ENCODE measurements around the gene TAF4.
"Not testable (repeated sequence)": the region's sequence is repeated elsewhere in the genome, so short reads cannot be mapped to it uniquely, and the experiment has no call there.

Gene TAF4

DNA sequence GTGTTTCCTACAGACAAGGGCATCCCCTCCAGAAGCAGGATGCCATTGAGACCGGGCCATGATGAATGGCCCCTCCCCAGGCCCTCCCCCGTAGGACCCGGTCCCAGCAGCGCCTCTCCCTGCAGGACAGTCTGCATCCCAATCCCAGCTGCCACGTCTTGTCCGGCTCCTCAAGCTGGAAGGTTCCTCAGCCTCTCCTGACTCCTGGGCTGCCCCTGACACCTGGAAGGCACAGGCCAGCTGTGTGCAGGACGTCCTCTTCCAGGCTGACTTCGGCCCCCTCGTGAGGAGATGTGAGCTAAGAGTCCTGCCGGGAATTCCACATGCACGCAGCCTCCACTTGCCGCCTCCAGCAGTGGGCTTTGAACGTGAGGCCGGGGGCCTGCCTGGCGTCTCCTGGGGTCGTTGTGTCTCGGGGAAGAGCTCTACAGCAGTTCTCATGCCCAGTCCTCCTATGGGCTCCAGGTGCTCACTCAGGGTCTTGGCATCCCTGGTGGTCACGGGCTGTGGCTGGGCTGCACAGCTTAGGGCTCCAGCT is 64.4 kb downstream of the TAF4 start:
- no peak for DNase-seq

DNA sequence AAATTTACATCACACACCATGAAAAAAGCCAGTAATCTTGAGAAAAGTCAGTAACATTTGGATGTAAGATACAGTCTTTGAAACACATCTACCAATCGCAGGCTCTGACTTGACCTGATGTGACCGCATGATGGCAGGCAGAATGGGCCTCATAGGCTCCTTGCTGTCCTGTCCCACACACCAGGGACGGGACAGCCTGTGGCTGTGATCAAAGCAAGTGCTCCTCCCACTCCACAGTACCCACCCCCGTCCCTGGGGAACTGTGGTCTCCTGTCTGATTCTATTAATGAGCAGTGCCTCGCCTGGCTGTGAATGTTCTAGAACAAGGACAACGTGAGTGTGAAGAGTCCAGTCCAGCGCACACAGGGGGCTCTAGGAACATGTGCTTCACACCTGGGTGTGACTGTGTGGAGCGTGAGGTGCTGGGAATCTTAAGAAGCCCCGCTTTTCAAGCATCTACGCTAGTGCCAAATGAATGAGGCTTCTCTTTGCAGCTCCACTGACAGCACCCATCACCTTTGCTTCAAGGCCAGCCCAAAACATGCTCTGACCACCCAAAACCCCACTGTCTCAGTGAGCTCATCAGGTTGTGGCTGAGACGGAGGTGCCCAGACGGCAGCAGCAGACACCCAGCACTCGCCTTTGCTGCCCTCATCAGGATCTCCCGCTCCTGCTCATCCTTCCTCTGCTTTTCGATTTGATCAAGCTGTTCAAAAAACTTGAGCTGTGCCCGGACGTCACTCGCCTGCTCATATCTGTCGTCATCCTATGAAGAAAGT is 67.1 kb downstream of the TAF4 start:
- no peak for DNase-seq

DNA sequence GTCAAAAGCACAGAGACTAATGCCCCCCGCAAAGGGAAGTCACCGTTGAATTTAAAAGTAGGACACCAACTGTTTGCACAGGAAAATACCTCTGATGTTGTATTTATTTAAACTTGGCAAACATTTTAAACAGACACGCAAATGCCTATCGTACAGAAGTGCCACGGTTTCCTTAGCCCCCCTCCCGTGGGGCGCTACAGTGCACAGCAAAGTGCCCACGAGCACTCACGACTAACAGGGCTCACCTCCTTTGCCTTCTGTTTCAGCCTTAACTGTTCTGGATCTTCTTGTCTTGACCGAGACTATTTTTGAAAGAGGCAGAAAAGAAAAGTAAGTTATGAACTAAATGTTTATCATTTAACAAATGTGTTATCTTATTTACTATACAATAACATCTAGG is 67.8 kb downstream of the TAF4 start:
- DNase-seq = no peak

DNA sequence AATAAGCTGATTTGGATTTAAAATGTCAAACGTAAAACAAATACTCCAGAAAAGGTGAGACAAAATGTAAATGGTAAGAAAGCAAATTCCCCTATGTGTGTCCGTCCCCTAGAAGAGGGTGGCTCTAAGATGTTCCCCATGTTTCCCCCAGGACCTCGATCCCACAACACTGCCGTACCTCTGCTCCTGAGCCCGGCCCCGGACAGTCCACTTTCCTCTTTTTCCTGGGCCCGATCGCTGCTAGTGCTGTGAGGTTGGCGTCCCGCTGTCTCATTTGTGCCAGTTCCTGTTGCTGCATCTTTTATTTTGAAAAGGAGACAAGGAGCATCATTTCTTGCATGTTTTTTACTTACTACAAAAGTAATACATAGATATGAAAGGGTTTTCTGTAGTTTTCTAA is 68.3 kb downstream of the TAF4 start:
- DNase-seq = no peak

DNA sequence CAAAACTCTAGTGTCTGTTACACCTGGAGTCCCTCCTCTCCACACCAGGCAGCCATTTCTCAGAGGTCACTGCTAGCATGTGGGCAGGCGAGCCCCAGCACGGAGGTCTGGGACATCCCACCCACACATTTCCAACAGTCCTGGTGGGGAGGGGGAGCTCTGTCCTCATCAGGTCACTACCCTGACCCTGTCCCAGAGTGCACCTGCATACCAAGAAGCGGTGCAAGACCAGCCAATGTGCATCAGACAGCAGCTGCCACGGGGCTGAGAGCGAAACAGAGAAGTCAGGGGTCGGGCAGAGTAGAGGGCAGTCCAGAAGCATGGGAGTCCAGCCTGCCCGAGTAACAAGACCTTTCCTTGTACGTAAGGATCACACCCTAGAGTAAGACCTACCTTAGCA is 71.1 kb downstream of the TAF4 start:
- no peak for DNase-seq

DNA sequence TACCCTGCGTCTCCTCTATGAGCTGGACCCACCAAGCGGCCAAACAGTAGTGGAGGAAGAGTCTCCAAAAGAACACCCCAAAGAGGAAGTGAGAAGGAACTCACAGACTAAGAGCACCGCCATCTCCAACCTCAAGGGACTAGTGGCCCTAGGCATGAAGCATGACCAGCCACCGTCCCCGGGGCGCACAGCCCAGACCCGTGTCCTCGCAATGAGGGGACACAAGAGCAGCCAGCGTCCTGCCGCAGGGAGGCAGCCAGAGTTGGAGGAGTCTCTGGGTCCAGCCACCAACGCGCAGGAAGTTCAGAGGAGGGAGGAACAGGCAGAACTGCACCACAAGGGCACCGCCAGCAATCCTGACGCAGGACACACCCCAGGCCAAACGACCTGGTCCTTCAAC is 72.6 kb downstream of the TAF4 start:
- no peak for DNase-seq

DNA sequence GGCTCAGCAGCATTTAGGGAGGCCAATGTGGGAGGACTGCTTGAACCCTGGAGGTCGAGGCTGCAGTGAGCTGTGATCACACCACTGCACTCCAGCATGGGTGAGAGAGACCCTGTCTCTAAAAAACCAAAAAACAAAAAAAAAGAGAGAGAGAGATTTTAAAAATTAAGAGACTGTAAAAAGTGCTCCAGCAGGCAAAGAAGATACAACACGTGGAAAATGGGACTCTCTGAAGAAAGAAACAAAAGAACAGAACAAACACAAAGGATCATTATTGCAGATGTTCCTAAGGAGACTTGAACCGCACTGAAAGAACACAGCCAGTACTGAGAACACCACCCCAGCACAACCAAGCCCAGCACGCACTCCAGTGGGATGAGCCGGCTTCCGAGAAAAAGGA is 74.2 kb downstream of the TAF4 start:
- peak in 1 of 5 experiments; percentile 10 for DNase-seq

DNA sequence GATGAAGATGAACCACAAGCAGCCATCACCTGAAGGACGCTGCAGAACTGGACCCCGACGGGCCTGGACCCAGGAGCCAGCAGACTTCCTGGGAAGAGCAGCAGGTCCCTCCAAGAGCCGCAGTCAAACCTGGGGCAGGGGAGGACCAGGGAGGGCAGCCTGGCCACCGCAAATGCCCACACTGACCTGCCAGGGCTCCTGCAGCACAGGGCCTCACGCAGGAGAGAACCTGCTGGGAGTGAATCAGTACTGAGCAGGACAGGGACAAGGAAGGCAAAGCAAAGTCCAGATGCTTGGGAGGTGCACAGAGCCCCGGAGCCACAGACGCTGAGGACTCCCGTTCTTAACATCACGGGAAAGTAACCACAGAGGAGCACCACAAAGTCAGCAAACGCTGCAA is 75.2 kb downstream of the TAF4 start:
- DNase-seq = no peak

DNA sequence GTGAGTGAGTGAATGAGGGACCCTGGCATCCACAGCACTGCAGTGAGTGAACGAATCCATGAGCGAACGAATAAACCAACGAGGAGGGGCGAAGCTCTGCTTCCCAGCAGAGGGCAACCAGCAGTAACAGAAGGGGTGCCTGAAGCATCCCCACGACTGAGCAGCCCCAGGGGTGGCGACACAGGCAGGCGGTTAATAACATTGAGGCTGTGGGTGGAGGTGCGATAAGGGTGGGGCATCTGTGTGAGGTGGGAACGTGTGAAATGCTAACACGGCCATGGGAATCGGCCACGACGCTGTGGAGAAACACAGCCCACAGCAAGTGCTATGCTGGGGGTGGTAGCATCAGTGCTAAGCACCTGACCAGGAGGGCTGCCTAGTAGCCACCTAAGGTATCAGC is 75.9 kb downstream of the TAF4 start:
- DNase-seq = peak in 1 of 5 experiments; percentile 12

DNA sequence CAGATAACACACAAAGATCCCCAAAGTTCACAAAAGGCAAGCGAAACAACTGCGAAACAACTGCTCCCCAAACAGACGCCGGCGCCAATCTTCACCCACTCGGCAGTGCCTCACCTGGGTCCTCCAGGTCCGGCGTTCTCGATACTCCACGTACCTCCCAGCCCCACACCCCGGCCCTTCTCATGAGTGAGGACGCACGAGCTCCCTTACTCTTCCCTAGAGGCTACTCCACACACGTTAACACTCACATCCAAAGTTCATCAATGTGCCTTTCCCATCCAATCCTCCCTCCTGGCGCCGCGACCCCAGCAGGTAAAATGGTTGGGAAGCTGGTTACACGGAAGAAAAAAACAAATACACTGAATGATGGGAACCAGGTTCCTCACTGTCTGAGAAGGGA is 77.0 kb downstream of the TAF4 start:
- no peak for DNase-seq

DNA sequence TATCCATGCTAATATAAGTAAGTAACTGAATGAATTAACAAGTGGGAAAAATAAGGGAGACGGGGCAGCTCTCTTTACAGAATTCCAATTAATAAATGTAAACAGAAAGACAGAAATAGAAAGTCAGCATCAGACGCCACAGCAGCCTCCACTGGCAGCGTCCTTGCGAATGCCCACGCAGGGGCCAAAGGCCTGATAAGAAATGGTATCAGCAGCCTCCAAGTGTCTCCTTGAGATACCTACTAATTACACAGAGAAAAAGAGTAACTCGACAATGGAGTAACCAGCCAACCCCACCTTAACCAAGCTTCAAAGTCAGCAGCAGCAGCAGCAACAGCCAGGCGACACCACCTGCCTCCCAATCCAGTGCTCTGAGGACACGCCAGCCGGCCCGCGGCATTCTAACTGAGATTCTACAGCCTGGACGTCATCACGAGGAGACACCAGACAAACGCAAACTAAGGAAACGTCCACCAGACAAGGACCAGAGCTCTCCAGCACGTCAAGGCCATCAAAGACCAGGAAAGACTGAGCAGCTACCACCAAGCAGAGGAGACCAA is 78.8 kb downstream of the TAF4 start:
- no peak for DNase-seq

DNA sequence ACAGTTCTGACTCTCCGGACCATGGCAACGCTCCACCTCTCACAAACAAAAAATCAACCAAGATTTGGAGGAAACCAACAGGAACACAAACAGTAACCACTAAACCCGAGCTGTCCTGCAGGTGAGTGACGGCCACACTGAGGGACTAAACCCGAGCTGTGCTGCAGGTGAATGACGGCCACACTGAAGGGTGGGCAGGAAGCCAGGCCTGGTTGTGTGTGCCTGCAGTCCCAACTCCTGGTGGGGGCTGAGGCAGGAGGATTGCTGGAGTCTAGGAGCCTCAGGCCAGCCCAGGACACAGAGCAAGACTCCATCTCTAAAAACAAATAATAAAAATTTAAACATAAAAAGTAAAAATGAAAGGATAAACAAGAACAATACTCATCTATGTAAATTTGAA is 80.6 kb downstream of the TAF4 start:
- no peak for DNase-seq

DNA sequence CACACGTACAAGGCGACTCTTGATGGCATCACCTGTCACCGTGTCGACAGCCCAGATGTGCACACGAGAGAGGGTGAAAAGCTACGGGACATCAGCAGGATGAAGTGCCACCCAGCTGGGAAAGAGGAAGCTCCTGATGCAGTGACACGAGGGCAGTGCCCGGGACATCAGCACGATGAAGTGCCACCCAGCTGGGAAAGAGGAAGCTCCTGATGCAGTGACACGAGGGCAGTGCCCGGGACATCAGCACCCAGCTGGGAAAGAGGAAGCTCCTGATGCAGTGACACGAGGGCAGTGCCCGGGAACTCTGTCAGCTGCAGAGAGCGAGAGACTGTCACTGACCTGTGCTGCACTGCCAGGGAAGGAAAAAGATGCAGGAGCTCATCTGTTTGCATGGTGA is 81.2 kb downstream of the TAF4 start:
- not testable (repeated sequence) for DNase-seq

DNA sequence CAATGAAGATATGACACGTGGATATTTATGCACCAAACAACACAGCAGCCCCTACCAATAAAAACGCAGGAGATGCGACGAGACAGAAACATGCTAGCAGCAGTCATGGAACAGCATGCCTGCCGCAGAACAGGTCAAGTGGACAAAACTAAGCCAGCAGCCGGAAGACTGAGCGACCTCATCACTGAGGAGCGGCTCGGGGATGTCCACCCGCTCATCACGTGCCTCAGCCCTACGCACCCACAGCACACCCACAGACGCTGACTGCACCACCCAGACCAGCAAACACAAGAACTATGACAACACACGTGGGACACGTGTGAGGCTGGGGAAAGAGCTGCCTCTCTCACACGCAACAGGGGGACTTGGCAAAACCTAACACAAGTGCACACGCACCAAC is 81.7 kb downstream of the TAF4 start:
- no peak for DNase-seq

DNA sequence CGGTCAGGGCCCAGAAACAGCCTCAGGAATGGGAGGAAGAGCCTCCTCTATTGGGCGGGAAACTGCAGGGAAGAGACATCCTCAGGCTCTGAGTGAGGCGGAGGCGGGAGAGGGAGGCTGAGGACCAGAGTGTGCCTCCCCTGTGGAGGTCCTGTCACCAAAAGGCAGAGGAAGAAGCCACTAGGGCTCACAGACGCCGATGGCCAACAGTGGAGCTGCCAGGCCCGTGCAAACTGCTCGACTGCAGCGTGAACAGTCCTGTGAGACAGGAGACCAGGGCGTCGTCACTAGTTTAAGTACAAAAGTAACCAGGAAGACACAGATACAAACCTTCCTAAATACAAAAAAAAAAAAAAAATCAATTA is 82.7 kb downstream of the TAF4 start:
- DNase-seq = no peak

DNA sequence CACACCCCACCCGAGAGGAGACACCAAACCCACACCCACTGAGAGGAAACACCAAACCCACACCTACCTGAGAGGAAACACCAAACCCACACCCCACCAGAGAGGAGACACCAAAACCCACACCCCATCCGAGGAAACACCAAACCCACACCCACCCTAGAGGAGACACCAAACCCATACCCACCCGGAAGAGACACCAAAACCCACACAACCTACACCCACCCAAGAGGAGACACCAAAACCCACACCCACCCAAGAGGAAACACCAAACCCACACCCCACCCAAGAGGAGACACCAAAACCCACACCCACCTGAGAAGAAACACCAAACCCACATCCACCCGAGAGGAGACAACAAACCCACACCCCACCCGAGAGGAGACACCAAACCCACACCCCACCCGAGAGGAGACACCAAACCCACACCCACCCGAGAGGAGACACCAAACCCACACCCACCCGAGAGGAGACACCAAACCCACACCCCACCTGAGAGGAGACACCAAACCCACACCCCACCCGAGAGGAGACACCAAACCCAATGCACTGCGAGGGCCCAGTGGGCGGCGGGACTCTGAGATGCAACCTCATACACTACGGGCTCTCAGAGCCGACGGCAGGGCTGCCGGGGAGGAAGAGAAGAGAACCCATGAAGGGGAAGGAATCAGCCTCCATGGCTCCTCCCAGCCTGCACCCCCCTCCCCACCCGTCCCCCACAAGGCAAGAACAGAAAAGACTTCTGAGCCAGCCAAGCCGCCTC is 83.3 kb downstream of the TAF4 start:
- peak in 2 of 5 experiments; percentile 33 to 46 for DNase-seq

DNA sequence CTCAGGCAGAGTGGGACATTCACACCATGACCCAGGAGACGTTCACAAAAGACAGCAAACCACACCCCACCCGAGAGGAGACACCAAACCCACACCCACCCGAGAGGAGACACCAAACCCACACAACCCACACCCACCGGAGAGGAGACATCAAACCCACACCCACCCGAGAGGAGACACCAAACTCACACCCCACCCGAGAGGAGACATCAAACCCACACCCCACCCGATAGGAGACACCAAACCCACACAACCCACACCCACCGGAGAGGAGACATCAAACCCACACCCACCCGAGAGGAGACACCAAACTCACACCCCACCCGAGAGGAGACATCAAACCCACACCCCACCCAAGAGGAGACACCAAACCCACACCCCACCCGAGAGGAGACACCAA is 84.0 kb downstream of the TAF4 start:
- DNase-seq = peak in 1 of 5 experiments; percentile 24

DNA sequence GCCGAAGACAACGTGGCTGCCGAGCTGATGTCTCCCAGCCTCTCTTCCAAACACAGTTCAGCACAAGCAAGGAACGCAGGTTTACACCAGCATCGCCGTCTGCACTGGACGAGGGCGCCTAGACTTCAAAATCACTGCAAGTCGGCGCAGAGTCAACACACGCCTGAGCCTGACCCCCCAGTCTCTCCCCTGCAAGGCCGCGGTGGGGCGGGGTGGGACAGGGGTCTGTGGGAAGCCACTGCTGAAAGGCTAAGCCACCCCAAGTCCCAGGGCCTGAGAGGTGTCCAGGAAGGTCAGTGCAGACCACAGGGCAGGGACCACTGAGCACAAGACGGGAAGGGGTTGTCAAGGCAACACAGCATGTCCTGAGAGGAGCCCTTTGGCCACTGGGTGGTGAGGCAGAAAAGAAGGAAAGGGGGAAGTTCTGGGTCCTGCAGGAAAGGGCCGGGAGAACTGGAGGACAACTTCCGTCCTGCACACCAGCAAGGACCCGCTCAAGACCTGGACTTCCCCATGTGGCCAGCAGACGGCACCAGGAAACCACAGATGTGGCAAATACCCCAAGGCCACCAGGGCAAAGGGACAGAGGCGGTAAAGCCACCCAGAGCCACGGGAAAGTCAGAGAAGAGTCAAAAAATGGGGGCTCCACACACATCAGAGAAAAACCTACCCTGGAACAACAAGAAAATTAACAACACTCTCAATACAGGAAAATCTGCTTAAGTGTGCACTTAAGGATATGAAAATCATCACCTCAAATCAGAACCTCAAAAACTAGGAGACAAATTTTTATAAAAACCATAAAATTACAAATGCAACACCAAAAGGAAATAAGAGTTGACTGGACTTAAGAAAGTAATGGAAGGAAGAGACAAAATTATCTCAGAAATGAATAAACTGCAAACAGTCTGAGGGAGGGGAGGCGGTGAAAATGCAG is 84.8 kb downstream of the TAF4 start:
- no peak for DNase-seq

DNA sequence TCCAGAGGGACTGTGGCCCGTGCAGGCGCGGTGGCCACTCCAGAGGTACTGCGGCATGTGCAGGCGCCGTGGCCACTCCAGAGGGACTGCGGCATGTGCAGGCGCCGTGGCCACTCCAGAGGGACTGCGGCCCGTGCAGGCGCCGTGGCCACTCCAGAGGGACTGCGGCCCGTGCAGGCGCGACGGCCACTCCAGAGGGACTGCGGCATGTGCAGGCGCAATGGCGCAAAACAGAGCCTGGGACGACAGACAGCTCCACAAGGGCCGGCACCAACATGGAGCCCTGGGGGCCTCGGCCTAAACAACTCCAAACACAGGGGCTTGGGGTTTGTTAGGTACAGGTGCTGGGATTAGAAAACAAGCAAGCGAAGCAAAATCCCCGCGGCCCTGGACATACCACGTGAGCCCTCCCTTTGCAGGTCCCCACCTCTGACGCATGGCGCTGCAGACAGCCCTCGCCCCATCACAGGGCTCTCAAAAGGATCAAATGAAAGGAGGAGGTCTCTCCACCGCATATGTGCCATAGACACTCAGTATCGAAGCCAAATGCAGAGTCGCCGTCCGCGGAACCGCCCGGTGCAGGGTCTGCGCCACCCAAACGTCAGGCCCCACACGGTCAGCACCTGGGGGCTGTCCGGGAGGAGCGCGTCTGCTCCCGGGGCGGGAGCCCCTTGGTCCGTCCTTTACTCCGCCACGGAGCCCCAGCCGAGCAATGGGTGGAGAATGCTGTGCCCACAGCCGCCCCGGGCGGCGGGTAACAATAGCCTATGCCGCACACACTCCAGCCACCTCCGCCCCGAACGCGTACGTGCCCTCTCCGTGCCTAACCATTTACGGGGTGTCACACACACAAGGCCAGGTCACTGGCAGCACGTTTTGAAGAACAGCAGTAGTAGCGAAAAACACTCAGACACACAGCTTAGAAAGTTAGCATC is 85.7 kb downstream of the TAF4 start:
- DNase-seq = no peak

DNA sequence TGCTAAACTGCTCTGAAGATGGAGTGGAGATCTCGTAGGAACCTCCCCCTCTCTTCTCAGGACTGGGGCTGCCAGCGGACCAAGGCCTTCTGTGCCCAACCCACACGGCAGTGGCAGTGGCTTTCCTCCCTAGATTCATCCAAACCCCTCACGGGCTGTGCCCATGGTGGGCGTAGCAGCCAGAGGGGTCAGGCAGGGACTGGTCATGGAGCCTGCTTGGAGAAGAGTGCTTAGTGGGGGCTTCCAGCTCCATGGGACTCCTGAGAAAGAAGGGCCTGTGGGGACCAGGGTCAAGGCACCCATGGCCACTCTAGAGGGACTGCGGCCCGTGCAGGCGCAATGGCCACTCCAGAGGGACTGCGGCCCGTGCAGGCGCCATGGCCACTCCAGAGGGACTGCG is 86.6 kb downstream of the TAF4 start:
- no peak for DNase-seq

DNA sequence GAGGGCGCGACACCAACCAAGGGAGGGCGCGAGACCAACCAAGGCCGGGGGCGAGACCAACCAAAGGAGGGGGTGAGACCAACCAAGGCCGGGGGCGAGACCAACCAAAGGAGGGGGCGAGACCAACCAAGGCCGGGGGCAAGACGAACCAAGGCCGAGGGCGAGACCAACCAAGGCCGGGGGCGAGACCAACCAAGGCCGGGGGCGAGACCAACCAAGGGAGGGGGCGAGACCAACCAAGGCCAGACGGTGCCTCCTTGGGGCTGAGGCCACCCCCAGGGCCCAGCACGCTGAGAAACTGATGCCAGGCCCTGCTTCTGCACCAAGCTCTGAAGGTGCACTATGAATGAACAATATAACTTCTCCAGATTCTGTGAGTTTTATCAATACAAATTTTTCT is 87.2 kb downstream of the TAF4 start:
- DNase-seq = no peak

DNA sequence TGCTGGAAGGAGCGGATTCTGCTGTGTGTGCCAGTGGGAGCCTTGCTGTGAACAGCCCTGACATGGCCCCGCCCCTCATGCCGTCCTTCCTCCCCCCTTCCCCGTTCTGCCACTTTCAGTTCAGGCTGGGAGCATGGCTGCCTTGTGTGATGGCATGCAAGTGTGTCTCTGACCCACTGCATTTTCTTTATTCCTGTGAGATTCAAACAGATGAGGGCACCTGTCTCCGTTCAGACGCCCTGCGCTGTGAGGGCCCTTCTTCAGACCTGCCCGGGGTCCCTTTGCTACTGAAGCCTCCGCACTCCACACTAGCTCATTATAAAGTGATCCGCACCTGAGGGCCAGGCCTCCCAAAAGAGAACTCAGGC is 88.3 kb downstream of the TAF4 start:
- DNase-seq = no peak
